HCT116 (cell line): ENCODE data around the gene ALDH3A2. TPM values are rescaled to one million over a fixed set of nuclear protein-coding genes. Genes with fewer than 3 reads are reported as not detected.

Source experiments
- ATAC-seq: fragments of 200-7000 bp; cut with Tn5 transposase; 2 replicates; pipeline ENCODE4 v1.9.1; 2020; ENCODE audit warnings: mild to moderate bottlenecking, moderate library complexity
- BruUV-seq: library from RNA; stranded (reverse); fragments of 400-500 nt; replicated peaks from 2 replicates; lab custom pipeline; 2021; lab: Mats Ljungman, UMichigan
- CTCF ChIA-PET: fragments of 300-600 bp; sonication (Branson Sonifier 250); formaldehyde crosslinking; loops from one replicate; lab custom pipeline; 2021; ENCODE audit warnings: antibody characterized with exemption; lab: Charles Lee
- POLR2A ChIA-PET: fragments of 300-600, 350-600 bp; sonication (Branson Sonifier 250); formaldehyde crosslinking; loops from one replicate; lab custom pipeline; 2021; ENCODE audit warnings: antibody characterized with exemption; lab: Charles Lee
- RAD21 ChIA-PET, 2 experiments: fragments of 300-600 bp; sonication (Branson Sonifier 250); formaldehyde crosslinking; loops; one replicate each; lab custom pipeline; 2023; ENCODE audit warnings: low total read pairs in 2 of 2; ENCODE audit not compliant: uncharacterized antibody in 2 of 2, unreplicated experiment in 2 of 2, low non-redundant PET in 1 of 2; lab: Charles Lee
- DNase-seq: peaks from one replicate; pipeline ENCODE4 v3.0.0-alpha.2; 2010; ENCODE audit warnings: low read depth, low spot score
- H2AFZ ChIP-seq: fragments of 200-600 bp; shearing (Covaris generic), sonication (generic); 2 replicates; pipeline ENCODE4 v1.6.1; 2017; ENCODE audit warnings: low read depth, mixed run types, mixed read lengths, antibody characterized with exemption, low read length; ENCODE audit not compliant: poor library complexity, severe bottlenecking
- H3K27ac ChIP-seq: 2 replicates; pipeline ENCODE4 v1.5.1; 2012; ENCODE audit warnings: low read depth, low read length
- H3K27me3 ChIP-seq: fragments of 200-600 bp; sonication (generic); 2 replicates; pipeline ENCODE4 v1.6.1; 2016; ENCODE audit warnings: mixed run types, low read length, mixed read lengths; ENCODE audit not compliant: insufficient read depth
- H3K36me3 ChIP-seq, 2 experiments: fragments of 200-500 bp in 1 of 2; fragments of 200-600 bp in 1 of 2; sonication (Bioruptor generic) in 1 of 2; sonication (generic) in 1 of 2; 2 replicates each; pipeline versions ENCODE4 v1.5.1 to v1.6.1; 2014 to 2016; ENCODE audit warnings: low read length in 2 of 2, inconsistent platforms in 1 of 2, mixed read lengths in 1 of 2, mixed run types in 1 of 2; ENCODE audit not compliant: insufficient read depth in 2 of 2, control insufficient read depth in 1 of 2
- H3K4me1 ChIP-seq, 2 experiments: fragments of 200-600 bp in 1 of 2; sonication (generic) in 1 of 2; 2 replicates each; pipeline versions ENCODE4 v1.5.1 to v1.6.1; 2012 to 2017; ENCODE audit warnings: low read length in 2 of 2, inconsistent platforms in 1 of 2, mild to moderate bottlenecking in 1 of 2, mixed read lengths in 1 of 2, mixed run types in 1 of 2, moderate library complexity in 1 of 2; ENCODE audit not compliant: insufficient read depth in 2 of 2, control insufficient read depth in 1 of 2
- H3K4me2 ChIP-seq: fragments of 200-600 bp; sonication (generic); 2 replicates; pipeline ENCODE4 v1.6.1; 2017; ENCODE audit warnings: mixed run types, low read length, mixed read lengths
- H3K4me3 ChIP-seq, 2 experiments: fragments of 200-600 bp in 1 of 2; sonication (generic) in 1 of 2; replicated peaks in 1 of 2; 2 replicates each; pipeline ENCODE4 v1.5.1; 2011 to 2016; ENCODE audit warnings: low read length in 2 of 2, control low read depth in 1 of 2, low read depth in 1 of 2, mild to moderate bottlenecking in 1 of 2, mixed read lengths in 1 of 2, mixed run types in 1 of 2
- H3K79me2 ChIP-seq: fragments of 200-600 bp; sonication (generic); 2 replicates; pipeline ENCODE4 v1.6.1; 2017; ENCODE audit warnings: mild to moderate bottlenecking, mixed run types, low read length, moderate library complexity, mixed read lengths; ENCODE audit not compliant: insufficient read depth
- H3K9ac ChIP-seq: fragments of 200-600 bp; sonication (generic); 2 replicates; pipeline ENCODE4 v1.6.1; 2016; ENCODE audit warnings: low read length, mixed read lengths
- H3K9me2 ChIP-seq: fragments of 200-600 bp; sonication (generic), shearing (Covaris generic); 2 replicates; pipeline ENCODE4 v1.6.1; 2017; ENCODE audit warnings: mixed run types, mild to moderate bottlenecking, moderate library complexity; ENCODE audit not compliant: insufficient read depth
- H3K9me3 ChIP-seq, 2 experiments: fragments of 200-500 bp in 1 of 2; fragments of 200-600 bp in 1 of 2; sonication (Bioruptor generic) in 1 of 2; sonication (generic) in 1 of 2; 2 replicates each; pipeline ENCODE4 v1.6.1; 2014 to 2017; ENCODE audit warnings: low read length in 2 of 2, mixed read lengths in 2 of 2, inconsistent platforms in 1 of 2, low read depth in 1 of 2, mild to moderate bottlenecking in 1 of 2, mixed run types in 1 of 2, moderate library complexity in 1 of 2; ENCODE audit not compliant: control insufficient read depth in 1 of 2, insufficient read depth in 1 of 2
- H4K20me1 ChIP-seq: fragments of 200-600 bp; sonication (generic), shearing (Covaris generic); 2 replicates; pipeline ENCODE4 v1.6.1; 2017; ENCODE audit warnings: mixed run types, mild to moderate bottlenecking, moderate library complexity; ENCODE audit not compliant: insufficient read depth
- EZH2phosphoT487 ChIP-seq: fragments of 200-600 bp; IDR thresholded peaks from 2 replicates; pipeline ENCODE4 v1.6.1; 2018; ENCODE audit warnings: antibody characterized with exemption, borderline replicate concordance
- JUND ChIP-seq: IDR thresholded peaks from 2 replicates; pipeline ENCODE4 v1.6.1; 2012
- POLR2AphosphoS5 ChIP-seq: IDR thresholded peaks from 2 replicates; pipeline ENCODE4 v1.6.1; 2011; ENCODE audit warnings: mild to moderate bottlenecking, low read depth, low read length, moderate library complexity
- RAD21 ChIP-seq: IDR thresholded peaks from 2 replicates; pipeline ENCODE4 v1.6.1; 2012; ENCODE audit warnings: low read depth, mild to moderate bottlenecking
- SRF ChIP-seq: IDR thresholded peaks from 2 replicates; pipeline ENCODE4 v1.6.1; 2012; ENCODE audit warnings: low read depth
- YY1 ChIP-seq: IDR thresholded peaks from 2 replicates; pipeline ENCODE4 v1.6.1; 2011; ENCODE audit warnings: low read length, low read depth, moderate library complexity, mild to moderate bottlenecking; ENCODE audit not compliant: insufficient replicate concordance; ENCODE audit errors: extremely low read depth
- intact Hi-C: fragments of 100-400 bp; cut with micrococcal nuclease; formaldehyde crosslinking; loops from 2 replicates; pipeline ENCODE4 v1.10.0; 2022
- total RNA-seq: library from RNA; stranded (reverse); gene quantifications from one replicate; pipeline ENCODE4 v1.2.1, GENCODE V29; 2021; ENCODE audit not compliant: unreplicated experiment
- TF ChIP-seq, protein P1 (sequence below): IDR thresholded peaks from 2 replicates; pipeline ENCODE4 v1.6.1; 2011; ENCODE audit warnings: mild to moderate bottlenecking, low read length, moderate library complexity; ENCODE audit not compliant: insufficient replicate concordance; ENCODE audit errors: extremely low read depth

The ALDH3A2 gene
- total RNA-seq, 1 experiment from 2014 or later = 86.8 TPM

DNA sequence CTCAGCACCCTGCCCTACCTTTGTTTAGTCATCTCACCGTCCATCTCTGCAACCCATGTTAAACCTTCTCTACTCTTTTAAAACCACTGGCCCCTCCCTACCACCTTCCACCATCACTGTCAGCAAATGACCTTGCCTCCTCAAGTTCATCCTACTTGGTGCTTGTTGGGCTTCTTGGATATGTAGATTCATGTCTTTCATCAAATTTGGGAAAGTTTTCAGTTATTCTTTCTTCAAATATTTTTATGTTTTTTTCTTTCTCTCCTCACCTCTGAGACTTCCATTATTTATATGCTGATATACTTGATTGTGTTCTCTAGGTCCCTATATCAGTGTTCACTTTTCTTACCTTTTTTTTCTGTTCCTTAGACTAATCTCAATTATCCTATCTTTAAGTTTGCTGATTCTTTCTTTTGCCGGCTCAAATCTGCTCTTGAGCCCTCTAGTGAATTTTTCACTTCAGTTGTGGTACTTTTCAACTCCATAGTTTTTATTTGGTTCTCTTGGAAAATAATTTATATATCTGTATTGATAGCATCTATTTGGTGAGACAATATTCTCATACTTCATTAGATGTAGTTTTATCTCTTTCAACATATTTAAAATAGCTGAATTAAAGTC is 28.7 kb upstream of the ALDH3A2 start (continued):
- TF ChIP-seq JUND (no peak), SRF (no peak), EZH2phosphoT487 (no peak), YY1 (no peak)
- TF ChIP-seq, all 23 proteins: peak for 0

DNA sequence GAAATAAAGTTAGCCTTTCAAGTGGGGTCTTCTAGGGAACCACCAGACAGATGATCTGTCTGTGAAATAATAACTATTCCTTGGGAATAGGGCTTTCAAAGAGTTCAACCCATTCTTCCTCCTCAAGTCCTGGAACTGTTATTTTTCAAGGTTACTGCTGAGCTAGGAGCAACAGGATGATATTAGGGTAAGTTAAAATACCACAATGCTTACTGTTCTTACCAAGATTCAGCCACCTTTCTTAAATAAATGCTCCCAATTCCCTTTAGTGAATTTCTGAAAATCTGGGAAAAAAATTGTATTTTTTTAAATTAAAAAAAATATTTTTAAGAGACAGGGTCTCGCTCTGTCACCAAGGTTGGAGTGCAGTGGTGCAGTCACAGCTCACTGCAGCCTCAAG is 26.9 kb upstream of the ALDH3A2 start:
- no peak for TF ChIP-seq YY1
- no peak for TF ChIP-seq POLR2AphosphoS5
- no peaks in the 10 kb centered on the region for H4K20me1 ChIP-seq
- no peak overlapping the region for H3K9ac ChIP-seq
- POLR2A ChIA-PET = no interaction called here
- H3K27me3 ChIP-seq = no peaks in the 10 kb centered on the region
- CTCF ChIA-PET = no interaction called here
- no peak overlapping the region for H3K4me3 ChIP-seq
- no peak overlapping the region for H3K4me2 ChIP-seq
- H3K27ac ChIP-seq = no peak overlapping the region
- ATAC-seq (no peak), DNase-seq (no peak)
- no peaks in the 10 kb centered on the region; a peak in 1 of 4 replicates for H3K4me1 ChIP-seq
- RAD21 ChIA-PET = no interaction called here
- intact Hi-C loops = no loop called here
- BruUV-seq = no TSS peak
- no peaks in the 10 kb centered on the region; the same call in 1 of the 2 replicates for H3K9me2 ChIP-seq
- H2AFZ ChIP-seq = no peak overlapping the region
- H3K9me3 ChIP-seq = peaks cover 9 to 16% of the 10 kb centered on the region in 2 experiments; a peak in 2 of 4 replicates
- no peaks in the 10 kb centered on the region for H3K79me2 ChIP-seq
- H3K36me3 ChIP-seq = no peaks in the 10 kb centered on the region

DNA sequence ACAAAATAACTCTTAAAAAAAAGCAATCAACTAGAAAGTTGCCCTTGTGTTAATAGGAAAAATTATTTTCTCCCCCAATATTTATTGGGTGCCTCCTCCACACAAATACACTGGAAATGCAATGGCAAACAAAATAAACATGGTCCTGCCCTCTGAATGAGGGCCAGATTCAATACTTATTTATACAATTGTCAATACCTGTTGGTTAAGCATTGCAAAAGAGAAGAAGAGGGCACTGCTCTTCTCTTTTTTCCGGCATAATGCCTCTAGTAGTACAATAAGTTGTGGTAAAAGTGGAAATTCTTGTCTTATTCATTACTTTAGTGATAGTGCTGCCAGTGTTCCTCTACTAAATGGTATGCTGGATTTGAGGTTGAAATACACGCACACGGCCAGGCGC is 22.5 kb upstream of the ALDH3A2 start:
- H3K36me3 ChIP-seq = no peaks in the 10 kb centered on the region
- no peak for DNase-seq

More for the DNA sequence above, 22.5 kb upstream of the ALDH3A2 start:
- TF ChIP-seq EZH2phosphoT487 (no peak), YY1 (no peak), RAD21 (no peak)
- TF ChIP-seq, protein P1, sequence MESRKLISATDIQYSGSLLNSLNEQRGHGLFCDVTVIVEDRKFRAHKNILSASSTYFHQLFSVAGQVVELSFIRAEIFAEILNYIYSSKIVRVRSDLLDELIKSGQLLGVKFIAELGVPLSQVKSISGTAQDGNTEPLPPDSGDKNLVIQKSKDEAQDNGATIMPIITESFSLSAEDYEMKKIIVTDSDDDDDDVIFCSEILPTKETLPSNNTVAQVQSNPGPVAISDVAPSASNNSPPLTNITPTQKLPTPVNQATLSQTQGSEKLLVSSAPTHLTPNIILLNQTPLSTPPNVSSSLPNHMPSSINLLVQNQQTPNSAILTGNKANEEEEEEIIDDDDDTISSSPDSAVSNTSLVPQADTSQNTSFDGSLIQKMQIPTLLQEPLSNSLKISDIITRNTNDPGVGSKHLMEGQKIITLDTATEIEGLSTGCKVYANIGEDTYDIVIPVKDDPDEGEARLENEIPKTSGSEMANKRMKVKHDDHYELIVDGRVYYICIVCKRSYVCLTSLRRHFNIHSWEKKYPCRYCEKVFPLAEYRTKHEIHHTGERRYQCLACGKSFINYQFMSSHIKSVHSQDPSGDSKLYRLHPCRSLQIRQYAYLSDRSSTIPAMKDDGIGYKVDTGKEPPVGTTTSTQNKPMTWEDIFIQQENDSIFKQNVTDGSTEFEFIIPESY = no peak
- TF ChIP-seq, all 23 proteins: peak for 0
- no peaks in the 10 kb centered on the region for H4K20me1 ChIP-seq
- ChIA-PET POLR2A (no interaction called here), CTCF (no interaction called here), RAD21 (no interaction called here)
- no peaks in the 10 kb centered on the region; a peak in 1 of 4 replicates for H3K9me3 ChIP-seq
- intact Hi-C loops = no loop called here
- no TSS peak for BruUV-seq
- peaks cover 0 to 5% of the 10 kb centered on the region in 2 experiments; a peak in 1 of 4 replicates for H3K4me1 ChIP-seq
- no peaks in the 10 kb centered on the region; the same call in 1 of the 2 replicates for H3K9me2 ChIP-seq
- no peaks in the 10 kb centered on the region for H3K79me2 ChIP-seq
- no peaks in the 10 kb centered on the region for H3K27me3 ChIP-seq
- no peak overlapping the region for H3K9ac ChIP-seq
- H3K27ac ChIP-seq = no peak overlapping the region
- ATAC-seq = no peak
- H3K4me3 ChIP-seq = no peak overlapping the region
- H3K4me2 ChIP-seq = no peak overlapping the region
- no peak overlapping the region for H2AFZ ChIP-seq
